ENCODE measurements around the gene CSHL1.
"Not testable (repeated sequence)": the region's sequence is repeated elsewhere in the genome, so short reads cannot be mapped to it uniquely, and the experiment has no call there.

The CSHL1 gene

DNA sequence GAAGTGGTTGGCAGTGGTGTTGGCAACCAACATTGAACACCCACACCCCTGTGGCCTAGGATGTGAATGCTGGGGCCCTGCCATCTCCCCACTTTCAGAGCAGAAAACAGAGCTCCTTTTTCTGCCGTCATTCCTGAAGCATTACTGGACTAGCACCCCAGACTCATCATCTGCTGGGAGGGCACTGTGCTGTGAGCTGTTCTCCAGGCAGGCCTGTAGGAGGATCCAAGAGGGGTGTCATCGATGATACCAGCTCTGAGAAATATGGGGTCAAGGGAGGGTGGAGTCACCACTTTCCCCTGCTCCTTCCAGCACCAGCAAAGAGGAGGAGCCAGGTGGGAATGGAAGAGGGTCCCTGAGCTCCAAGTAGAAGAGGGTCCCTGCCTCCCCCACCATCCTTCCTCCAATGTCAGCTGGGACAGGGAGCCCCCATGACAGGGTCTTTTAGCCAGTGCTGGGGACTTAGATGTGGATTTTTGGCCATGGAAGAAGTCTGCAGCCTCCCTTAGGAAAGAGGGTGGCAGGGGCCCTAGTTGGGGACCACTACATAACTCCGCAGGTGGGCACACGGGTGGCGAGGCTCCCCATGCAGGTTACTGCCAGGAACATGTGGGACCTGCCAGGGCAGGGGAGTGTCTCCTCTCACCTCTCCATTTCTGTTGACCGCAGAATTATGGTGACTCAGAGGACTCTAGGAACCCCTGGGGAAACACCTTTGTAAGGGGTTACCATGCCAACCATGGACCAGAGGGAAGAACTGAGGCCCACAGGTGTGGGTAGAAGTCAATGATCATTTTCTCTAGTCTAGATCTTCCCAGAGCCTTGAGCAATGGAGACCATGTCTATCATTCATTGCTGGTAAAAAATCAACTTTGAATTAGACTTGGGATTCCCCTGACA, 11.9 kb downstream of the CSHL1 start:
- H3K36me3 Mint-ChIP-seq (ENCODE audit: low read depth); H3K27ac Mint-ChIP-seq; H3K9me3 Mint-ChIP-seq; H3K4me3 Mint-ChIP-seq; H3K4me1 Mint-ChIP-seq (ENCODE audit: low read depth): not testable (repeated sequence)
- H3K27me3 Mint-ChIP-seq (ENCODE audit: low read depth): peaks cover 10% of the 10 kb centered on the region
- peak; percentile 38 for DNase-seq (ENCODE audit: low spot score)

GRCh38 chr17:63896524-63897354, 14.3 kb downstream of the CSHL1 start, which contains the start of gene CSH1:
Gene CSH1 (minus strand): TSS chr17:63896574. CDS start chr17:63896511, 63 bp downstream.
- H3K4me3 Mint-ChIP-seq; H3K4me1 Mint-ChIP-seq (ENCODE audit: low read depth); H3K9me3 Mint-ChIP-seq; H3K27ac Mint-ChIP-seq; H3K36me3 Mint-ChIP-seq (ENCODE audit: low read depth); DNase-seq (ENCODE audit: low spot score): not testable (repeated sequence)
- peaks cover 19% of the 10 kb centered on the region for H3K27me3 Mint-ChIP-seq (ENCODE audit: low read depth)

GRCh38 chr17:63894821-63895220, 16.2 kb downstream of the CSHL1 start:
- not testable (repeated sequence) for H3K4me3 Mint-ChIP-seq; H3K4me1 Mint-ChIP-seq (ENCODE audit: low read depth); H3K27ac Mint-ChIP-seq; DNase-seq (ENCODE audit: low spot score); H3K36me3 Mint-ChIP-seq (ENCODE audit: low read depth); H3K9me3 Mint-ChIP-seq
- peaks cover 21% of the 10 kb centered on the region for H3K27me3 Mint-ChIP-seq (ENCODE audit: low read depth)

DNA sequence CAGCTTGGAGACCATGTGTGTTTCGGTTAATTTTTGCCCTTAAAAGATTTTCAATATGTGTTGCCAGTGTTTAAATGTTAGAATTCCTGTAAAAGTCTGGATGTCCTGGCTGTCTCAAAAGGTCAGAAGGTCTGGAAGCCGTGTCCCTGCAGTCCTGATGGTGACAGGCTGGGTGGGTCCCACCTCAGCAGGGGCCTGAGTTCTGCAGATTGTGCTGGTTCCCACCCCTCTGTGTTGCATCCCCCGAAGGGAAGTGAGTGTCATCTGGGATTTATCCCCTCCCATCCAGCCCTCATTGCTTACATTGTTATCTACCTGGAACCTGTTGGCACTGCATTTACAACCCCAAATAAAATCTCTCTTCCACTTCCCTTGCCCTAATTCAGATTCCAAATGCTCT, 17.0 kb downstream of the CSHL1 start:
- not testable (repeated sequence) for H3K4me1 Mint-ChIP-seq (ENCODE audit: low read depth); H3K9me3 Mint-ChIP-seq; DNase-seq (ENCODE audit: low spot score); H3K36me3 Mint-ChIP-seq (ENCODE audit: low read depth); H3K27ac Mint-ChIP-seq; H3K4me3 Mint-ChIP-seq
- H3K27me3 Mint-ChIP-seq (ENCODE audit: low read depth): peaks cover 23% of the 10 kb centered on the region

DNA sequence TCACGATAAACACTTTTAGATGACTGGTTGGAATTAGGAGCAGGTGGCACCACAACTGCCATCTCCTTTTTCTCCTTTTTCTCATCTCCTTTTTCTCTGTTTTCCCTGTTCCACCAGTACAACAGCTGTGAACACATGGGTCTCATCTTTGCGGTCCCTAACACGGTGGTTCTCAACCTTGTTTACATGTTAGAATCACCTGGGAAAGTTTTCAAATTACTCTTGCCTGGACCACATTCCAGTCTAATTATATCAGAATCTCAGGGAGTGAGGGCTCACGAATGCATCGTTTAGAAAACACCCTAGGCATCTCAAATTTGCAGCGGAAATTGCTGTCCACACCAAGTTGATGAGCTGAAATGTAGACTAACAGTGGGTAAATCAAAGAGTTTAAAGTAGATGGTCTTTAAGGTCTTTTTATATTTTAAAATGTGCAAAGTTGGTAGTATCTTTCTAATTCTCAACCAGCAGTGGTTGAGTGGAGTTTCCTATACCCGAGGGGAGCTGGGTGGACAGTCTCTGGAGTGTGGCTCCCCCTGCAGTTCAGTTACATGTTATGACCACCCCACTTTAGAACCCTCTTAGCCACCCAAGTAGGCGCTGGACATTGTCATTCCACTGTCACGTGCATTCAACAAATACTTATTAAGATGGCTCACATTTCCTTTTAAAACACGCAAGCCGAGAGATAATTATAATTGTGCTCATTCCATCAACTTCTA, 18.6 kb downstream of the CSHL1 start:
- not testable (repeated sequence) for DNase-seq (ENCODE audit: low spot score); H3K27ac Mint-ChIP-seq; H3K4me1 Mint-ChIP-seq (ENCODE audit: low read depth); H3K4me3 Mint-ChIP-seq; H3K9me3 Mint-ChIP-seq; H3K36me3 Mint-ChIP-seq (ENCODE audit: low read depth)
- peaks cover 25% of the 10 kb centered on the region for H3K27me3 Mint-ChIP-seq (ENCODE audit: low read depth)

DNA sequence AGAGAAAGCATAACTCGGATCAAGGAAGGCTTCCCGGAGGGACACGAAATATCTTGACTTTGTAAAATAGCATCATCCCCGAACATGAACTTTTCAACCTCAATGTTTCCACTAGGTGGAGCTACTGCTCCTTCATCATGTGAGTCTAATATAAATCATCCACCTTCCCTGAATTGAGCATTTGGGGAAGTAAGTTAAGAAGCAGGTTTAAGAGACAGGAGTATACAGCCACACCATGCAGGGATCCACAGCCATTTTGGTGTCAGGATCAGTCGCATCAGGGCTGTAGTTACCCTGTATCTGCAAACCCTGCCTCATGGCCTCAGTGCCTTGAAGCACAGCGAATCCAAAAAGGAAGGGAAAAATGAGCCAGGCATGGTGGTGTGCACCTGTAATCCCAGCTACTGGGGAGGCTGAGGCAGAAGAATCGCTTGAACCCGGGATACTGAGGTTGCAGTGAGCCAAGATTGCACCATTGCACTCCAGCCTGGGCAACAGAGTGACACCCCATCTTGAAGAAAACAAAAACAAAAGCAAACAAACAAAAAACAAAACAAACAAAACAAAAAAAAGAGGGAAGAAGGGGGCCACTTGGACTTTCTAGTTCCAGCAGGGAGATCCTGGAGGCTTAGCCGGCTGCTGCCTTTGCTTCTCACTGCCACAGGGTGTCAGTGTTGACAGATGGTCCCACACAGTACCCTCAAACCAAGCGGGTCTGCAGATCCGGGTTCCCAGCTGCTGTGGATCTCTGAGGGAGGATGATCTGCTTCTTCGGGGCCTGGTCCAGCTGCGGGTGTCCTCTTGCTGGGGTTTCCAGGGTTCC, 21.8 kb downstream of the CSHL1 start:
- not testable (repeated sequence) for H3K36me3 Mint-ChIP-seq (ENCODE audit: low read depth); H3K4me1 Mint-ChIP-seq (ENCODE audit: low read depth); H3K9me3 Mint-ChIP-seq; DNase-seq (ENCODE audit: low spot score); H3K4me3 Mint-ChIP-seq; H3K27ac Mint-ChIP-seq
- peaks cover 29% of the 10 kb centered on the region for H3K27me3 Mint-ChIP-seq (ENCODE audit: low read depth)

- not testable (repeated sequence) for H3K27ac Mint-ChIP-seq; H3K36me3 Mint-ChIP-seq (ENCODE audit: low read depth); DNase-seq (ENCODE audit: low spot score); H3K4me1 Mint-ChIP-seq (ENCODE audit: low read depth); H3K9me3 Mint-ChIP-seq; H3K4me3 Mint-ChIP-seq
- H3K27me3 Mint-ChIP-seq (ENCODE audit: low read depth): peaks cover 11% of the 10 kb centered on the region
Measured at GRCh38 chr17:63885119-63885518, 25.9 kb downstream of the CSHL1 start.

GRCh38 chr17:63882626-63883126, 28.4 kb downstream of the CSHL1 start:
- H3K27me3 Mint-ChIP-seq (ENCODE audit: low read depth): peaks cover 13% of the 10 kb centered on the region
- not testable (repeated sequence) for H3K9me3 Mint-ChIP-seq; H3K4me1 Mint-ChIP-seq (ENCODE audit: low read depth); H3K36me3 Mint-ChIP-seq (ENCODE audit: low read depth); DNase-seq (ENCODE audit: low spot score); H3K27ac Mint-ChIP-seq; H3K4me3 Mint-ChIP-seq

DNA sequence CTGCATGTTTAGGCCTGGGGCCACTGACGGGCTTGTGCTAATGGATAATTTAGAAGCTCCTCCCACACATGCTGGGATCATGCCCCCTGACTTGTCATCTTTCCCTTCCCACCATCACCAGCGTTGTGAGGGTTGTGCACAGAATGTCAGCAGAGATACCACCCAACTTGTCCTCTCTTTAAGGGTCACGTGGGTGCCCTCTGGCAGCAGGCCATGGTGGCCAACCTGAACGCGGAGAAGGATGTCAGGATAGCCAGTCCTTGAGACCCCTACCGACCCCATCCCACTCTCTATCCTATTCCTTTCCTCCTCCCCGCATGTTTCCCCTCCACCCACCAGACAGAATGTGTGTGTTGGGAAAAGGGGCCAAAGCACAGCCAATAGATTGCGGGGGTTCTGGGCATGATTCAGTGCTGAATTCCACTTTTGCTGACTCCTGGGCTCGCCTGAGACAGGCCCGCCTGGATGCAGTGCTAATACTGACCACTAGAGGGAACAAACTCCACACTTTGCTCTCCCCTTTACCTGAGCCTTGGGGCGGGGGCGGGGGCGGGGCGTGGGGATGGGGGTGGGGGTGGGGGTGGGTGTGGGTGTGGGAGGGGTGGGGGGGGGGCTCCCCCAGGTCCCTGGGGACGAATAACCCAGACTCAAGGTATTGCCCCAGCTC, 29.0 kb downstream of the CSHL1 start, which contains the start of gene GH2:
Gene GH2, minus strand, starts transcription at position 10 of the 667 bp plus-strand sequence. CDS start 143 bp downstream, outside the sequence.
- DNase-seq (ENCODE audit: low spot score): peak; percentile 49
- Mint-ChIP-seq H3K27ac (no peak within 1 kb of the TSS), H3K36me3 (ENCODE audit: low read depth) (no peaks in the 10 kb centered on the region), H3K27me3 (ENCODE audit: low read depth) (peaks cover 12% of the 10 kb centered on the region), H3K9me3 (no peaks in the 10 kb centered on the region), H3K4me3 (no peak within 1 kb of the TSS), H3K4me1 (ENCODE audit: low read depth) (peaks cover 2% of the 10 kb centered on the region)

GRCh38 chr17:63881337-63881736, 29.7 kb downstream of the CSHL1 start:
- not testable (repeated sequence) for H3K4me3 Mint-ChIP-seq; DNase-seq (ENCODE audit: low spot score); H3K9me3 Mint-ChIP-seq; H3K27ac Mint-ChIP-seq; H3K4me1 Mint-ChIP-seq (ENCODE audit: low read depth); H3K36me3 Mint-ChIP-seq (ENCODE audit: low read depth)
- peaks cover 10% of the 10 kb centered on the region for H3K27me3 Mint-ChIP-seq (ENCODE audit: low read depth)

GRCh38 chr17:63880706-63881105, 30.4 kb downstream of the CSHL1 start:
- Mint-ChIP-seq H3K36me3 (ENCODE audit: low read depth) (no peaks in the 10 kb centered on the region), H3K27me3 (ENCODE audit: low read depth) (peaks cover 10% of the 10 kb centered on the region), H3K9me3 (no peaks in the 10 kb centered on the region), H3K4me1 (ENCODE audit: low read depth) (peaks cover 2% of the 10 kb centered on the region), H3K4me3 (no peak overlapping the region), H3K27ac (no peak overlapping the region)
- DNase-seq (ENCODE audit: low spot score): no peak

- H3K9me3 Mint-ChIP-seq, H3K4me3 Mint-ChIP-seq: not testable (repeated sequence)
Measured at GRCh38 chr17:63878413-63878812, 32.6 kb downstream of the CSHL1 start.

More at GRCh38 chr17:63878413-63878812, 32.6 kb downstream of the CSHL1 start:
- not testable (repeated sequence) for H3K4me1 Mint-ChIP-seq (ENCODE audit: low read depth); H3K27ac Mint-ChIP-seq; H3K36me3 Mint-ChIP-seq (ENCODE audit: low read depth); DNase-seq (ENCODE audit: low spot score); H3K27me3 Mint-ChIP-seq (ENCODE audit: low read depth)
